ENCODE data around the gene RPS6KB1. TPM values are rescaled to one million over a fixed set of nuclear protein-coding genes. Genes with fewer than 3 reads are reported as not detected.

The RPS6KB1 gene
- total RNA-seq, 3 donors from 2014 or later: 27.9 to 41.7 (median 30.6) TPM

GRCh38 chr17:59877965-59878364 lies 15.0 kb upstream of the RPS6KB1 start:
- intact Hi-C loops (cut with DNase I, micrococcal nuclease): no loop called here
- no peak for DNase-seq
- H3K4me1 ChIP-seq (ENCODE audit: low read depth): no peaks in the 10 kb centered on the region
- no peak for ATAC-seq
- TF ChIP-seq CTCF (IDR thresholded peaks at IDR 0.05): no peak
- H3K36me3 ChIP-seq (ENCODE audit: low read depth): peaks cover 5% of the 10 kb centered on the region
- no peaks in the 10 kb centered on the region for H3K9me3 ChIP-seq
- H3K4me3 ChIP-seq: no peak overlapping the region

GRCh38 chr17:59878624-59879023 lies 14.3 kb upstream of the RPS6KB1 start:
- intact Hi-C loops (cut with DNase I, micrococcal nuclease): no loop called here
- no peak for TF ChIP-seq CTCF (IDR thresholded peaks at IDR 0.05)

GRCh38 chr17:59884861-59885260 lies 8.1 kb upstream of the RPS6KB1 start:
- ATAC-seq (no peak), DNase-seq (no peak)
- intact Hi-C loops (cut with DNase I, micrococcal nuclease): no loop called here
- H3K4me3 ChIP-seq: no peak overlapping the region
- no peaks in the 10 kb centered on the region for H3K4me1 ChIP-seq (ENCODE audit: low read depth)
- peaks cover 11% of the 10 kb centered on the region for H3K36me3 ChIP-seq (ENCODE audit: low read depth)
- no peaks in the 10 kb centered on the region for H3K9me3 ChIP-seq
- no peak for TF ChIP-seq CTCF (IDR thresholded peaks at IDR 0.05)

More at GRCh38 chr17:59878624-59879023, 14.3 kb upstream of the RPS6KB1 start:
- Histone ChIP-seq H3K4me3 (no peak overlapping the region), H3K4me1 (ENCODE audit: low read depth) (no peaks in the 10 kb centered on the region), H3K9me3 (no peaks in the 10 kb centered on the region), H3K36me3 (ENCODE audit: low read depth) (peaks cover 5% of the 10 kb centered on the region)
- ATAC-seq: no peak
- no peak for DNase-seq

- H3K4me3 ChIP-seq: no peak overlapping the region
- H3K36me3 ChIP-seq (ENCODE audit: low read depth): peaks cover 6% of the 10 kb centered on the region
- intact Hi-C loops (cut with DNase I, micrococcal nuclease): no loop called here
- no peaks in the 10 kb centered on the region for H3K9me3 ChIP-seq
- no peak for ATAC-seq
- no peak for TF ChIP-seq CTCF (IDR thresholded peaks at IDR 0.05)
- peaks cover 11% of the 10 kb centered on the region for H3K4me1 ChIP-seq (ENCODE audit: low read depth)
- no peak for DNase-seq
Measured at GRCh38 chr17:59888145-59888750, 4.7 kb upstream of the RPS6KB1 start.

- Histone ChIP-seq H3K4me1 (ENCODE audit: low read depth) (peaks cover 20% of the 10 kb centered on the region), H3K36me3 (ENCODE audit: low read depth) (no peaks in the 10 kb centered on the region), H3K9me3 (no peaks in the 10 kb centered on the region), H3K4me3 (no peak overlapping the region)
- intact Hi-C loops (cut with DNase I, micrococcal nuclease): no loop called here
- ATAC-seq (no peak), DNase-seq (no peak)
- TF ChIP-seq CTCF (IDR thresholded peaks at IDR 0.05): no peak
Measured at GRCh38 chr17:59890720-59891119, 2.2 kb upstream of the RPS6KB1 start.

Measured in mucosa of descending colon (tissue), 3 donors.